Kidney glomerular epithelial cell (primary cell): ENCODE measurements around the gene MSRB1.
"Not testable (repeated sequence)": the region's sequence is repeated elsewhere in the genome, so short reads cannot be mapped to it uniquely, and the experiment has no call there.

ENCODE experiments used
- DNase-seq: peaks from one replicate; lab custom pipeline; 2025; lab: John Stamatoyannopoulos, UW

Gene MSRB1

DNA sequence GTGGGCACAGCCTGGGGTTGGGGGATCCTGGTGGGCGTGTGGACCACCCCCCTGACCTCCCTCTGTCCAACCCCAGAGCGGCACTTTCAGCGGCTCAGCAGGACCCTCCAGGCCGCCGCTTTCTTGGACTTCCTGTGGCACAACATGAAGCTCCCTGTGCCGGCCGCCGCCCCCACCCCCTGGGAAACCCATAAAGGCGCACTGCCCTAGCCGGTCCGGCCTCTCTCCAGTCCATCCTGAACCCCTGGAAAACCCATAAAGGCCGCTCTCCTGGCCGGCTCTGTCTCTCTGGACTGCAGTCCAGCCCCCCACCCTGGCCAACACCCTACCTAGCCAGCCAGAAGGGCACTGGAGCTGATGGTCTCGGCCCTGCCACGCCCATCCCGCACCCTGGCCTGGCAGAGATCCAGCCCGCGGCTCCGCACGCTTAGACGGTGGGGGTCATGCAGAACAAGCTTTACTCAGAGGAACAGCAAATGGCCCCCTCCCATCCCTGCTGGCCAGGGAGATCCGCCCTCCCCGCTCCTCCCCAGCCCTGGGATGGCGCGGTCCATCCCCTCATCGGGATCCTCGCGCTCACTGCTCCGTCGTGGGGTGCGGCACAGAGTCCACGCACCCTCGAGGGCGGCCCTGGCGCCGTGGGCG, 35.6 kb upstream of the MSRB1 start:
- DNase-seq = no peak

DNA sequence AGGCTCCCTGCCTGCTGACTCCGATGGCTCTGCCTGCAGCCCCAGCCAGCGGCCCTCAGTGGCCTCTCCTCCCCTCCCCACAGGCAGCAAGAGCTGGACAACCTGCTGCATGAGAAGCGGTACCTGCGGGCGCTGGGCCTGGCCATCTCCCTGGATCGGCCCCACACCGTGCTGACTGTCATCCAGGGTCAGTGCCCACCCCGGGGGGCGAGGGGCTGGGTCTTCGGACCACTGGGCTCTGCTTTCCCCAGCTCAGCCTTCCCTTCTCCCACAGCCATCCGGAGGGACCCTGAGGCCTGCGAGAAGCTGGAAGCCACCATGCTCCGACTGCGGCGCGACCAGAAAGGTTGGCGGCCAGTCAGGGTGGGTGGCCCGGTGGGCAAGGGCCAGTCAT, 34.9 kb upstream of the MSRB1 start:
- DNase-seq = no peak

DNA sequence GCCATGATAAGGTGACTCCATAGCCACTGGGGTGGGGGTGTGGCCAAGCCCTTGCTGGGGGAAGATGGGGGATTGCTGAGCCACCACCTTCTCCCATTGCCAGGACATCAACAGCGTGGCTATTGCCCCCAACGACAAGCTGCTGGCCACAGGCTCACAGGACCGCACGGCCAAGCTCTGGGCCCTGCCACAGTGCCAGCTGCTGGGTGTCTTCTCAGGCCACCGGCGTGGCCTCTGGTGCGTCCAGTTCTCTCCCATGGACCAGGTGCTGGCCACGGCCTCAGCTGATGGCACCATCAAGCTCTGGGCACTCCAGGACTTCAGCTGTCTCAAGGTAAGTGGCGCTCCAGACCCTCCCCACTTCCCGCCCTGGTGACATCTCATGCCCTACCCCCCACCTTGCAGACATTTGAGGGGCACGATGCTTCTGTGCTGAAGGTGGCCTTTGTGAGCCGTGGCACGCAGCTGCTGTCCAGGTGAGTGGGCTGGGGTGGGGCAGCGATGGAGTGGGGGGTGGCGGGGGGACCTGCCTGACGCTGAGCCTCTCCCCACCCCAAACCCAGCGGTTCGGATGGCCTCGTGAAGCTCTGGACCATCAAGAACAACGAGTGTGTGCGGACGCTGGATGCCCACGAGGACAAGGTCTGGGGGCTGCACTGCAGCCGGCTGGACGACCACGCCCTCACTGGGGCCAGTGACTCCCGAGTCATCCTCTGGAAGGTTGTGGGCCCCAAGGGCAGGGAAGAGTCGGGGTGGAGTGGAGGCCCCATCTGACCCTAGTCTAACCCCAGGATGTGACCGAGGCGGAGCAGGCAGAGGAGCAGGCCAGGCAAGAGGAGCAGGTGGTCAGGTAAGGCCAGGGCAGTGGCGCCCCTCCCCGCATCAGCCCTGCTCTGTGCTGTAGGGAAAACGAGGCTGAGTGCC, 34.2 kb upstream of the MSRB1 start:
- DNase-seq = no peak

- DNase-seq = no peak
These were observed 33.2 kb upstream of the MSRB1 start for GRCh38 chr16:1976216-1976520.

DNA sequence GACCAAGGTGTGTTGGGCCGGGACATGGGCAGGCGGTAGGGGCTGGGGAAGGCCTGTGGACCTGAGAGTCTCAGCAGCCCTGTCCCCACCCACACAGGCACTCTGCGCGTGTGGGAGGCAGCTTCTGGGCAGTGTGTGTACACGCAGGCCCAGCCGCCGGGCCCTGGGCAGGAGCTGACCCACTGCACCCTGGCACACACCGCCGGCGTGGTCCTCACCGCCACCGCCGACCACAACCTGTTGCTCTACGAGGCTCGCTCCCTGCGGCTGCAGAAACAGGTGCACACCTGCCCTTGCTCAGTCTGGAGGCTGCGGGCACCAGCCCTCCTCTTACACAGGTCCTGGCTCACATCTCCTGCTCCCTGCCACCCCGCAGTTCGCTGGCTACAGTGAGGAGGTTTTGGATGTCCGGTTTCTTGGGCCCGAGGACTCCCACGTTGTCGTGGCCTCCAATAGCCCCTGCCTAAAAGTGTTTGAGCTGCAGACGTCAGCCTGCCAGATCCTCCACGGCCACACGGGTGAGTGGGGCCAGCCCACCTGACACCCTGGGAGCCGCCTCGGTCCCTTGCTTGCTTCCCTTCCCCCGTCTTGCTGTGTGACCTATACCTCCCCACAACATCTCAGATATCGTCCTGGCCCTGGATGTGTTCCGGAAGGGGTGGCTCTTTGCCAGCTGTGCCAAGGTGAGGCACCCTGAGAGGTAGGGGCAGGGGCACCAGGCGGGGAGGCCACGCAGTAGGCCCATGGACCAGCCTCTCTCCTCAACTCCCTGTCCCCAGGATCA, 32.6 kb upstream of the MSRB1 start:
- DNase-seq = no peak

GRCh38 chr16:1974157-1975070, 31.4 kb upstream of the MSRB1 start:
- DNase-seq = no peak

DNA sequence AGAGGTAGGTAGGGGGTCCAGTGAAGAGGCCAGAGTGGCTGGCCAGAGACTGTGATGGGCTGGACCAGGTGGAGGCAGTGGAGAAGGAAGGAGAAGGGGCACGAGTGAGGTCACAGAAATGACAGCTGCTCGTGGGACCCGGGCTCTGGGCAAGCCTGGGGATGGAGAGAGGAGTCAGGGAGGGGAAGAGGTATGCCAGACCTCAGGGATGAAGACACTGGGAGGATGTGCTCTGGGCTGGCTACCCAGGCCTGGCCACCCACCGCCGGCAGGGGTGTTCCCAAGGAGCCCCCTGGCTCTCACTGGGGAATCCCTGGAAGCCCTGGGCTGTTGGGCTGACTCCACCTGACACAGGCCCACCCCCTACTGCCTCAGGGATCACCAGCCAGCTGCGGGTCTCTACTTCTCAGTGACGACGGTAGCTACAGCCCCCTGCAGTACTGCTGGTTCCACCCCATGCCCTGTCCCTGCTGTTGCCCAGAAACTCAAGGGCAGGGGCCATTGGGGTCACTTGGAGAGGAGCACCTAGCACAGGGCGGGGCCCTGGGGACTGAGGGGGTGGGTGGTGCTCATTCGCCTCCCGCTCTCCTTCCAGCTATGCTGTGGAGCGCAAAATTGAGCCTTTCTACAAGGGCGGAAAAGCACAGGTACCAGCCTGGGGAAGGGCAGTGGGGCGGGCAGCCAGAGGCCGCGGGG, 30.6 kb upstream of the MSRB1 start:
- DNase-seq = no peak

GRCh38 chr16:1972490-1972877, 29.5 kb upstream of the MSRB1 start:
- DNase-seq = no peak

DNA sequence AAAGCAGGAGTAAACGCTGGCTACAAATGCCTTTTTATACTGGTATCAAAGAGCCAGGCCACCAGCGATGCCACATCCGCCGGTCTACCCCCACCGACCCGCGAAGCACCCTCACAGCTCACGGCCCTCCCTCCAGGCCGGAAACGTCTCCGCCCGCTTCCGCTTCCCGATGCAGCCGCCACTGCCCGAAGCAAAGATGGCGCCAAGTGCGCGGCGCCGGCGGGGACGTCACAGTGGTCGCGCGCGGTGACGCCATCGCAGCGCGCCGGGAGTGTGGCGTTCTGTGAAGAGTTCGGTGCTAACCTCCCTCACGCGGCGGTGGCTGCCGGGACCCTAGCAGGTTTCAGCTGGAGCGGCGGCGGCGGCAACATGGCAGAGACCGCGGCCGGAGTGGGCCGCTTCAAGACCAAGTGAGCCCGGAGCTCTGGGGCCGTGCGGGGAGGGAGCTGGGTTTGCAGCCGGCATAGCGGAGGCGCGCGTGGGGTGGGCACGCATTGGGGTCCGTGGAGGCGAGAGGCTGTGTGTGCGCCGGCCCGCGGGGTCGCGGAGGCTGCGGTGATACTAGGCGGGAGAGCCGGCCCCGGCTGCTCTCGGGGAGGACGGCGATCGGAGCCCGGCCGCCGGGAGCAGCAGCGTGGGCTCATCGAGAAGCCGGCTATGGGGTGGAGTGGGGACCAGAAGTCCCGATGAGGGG, 28.9 kb upstream of the MSRB1 start, which contains the start of gene TBL3:
Gene TBL3, plus strand, starts transcription at position 258 of the 694 bp plus-strand sequence. Its CDS starts 112 bp downstream, at position 370.
- DNase-seq = peak; percentile 86

- DNase-seq = no peak
These were observed 25.4 kb upstream of the MSRB1 start for GRCh38 chr16:1968146-1968953.

DNA sequence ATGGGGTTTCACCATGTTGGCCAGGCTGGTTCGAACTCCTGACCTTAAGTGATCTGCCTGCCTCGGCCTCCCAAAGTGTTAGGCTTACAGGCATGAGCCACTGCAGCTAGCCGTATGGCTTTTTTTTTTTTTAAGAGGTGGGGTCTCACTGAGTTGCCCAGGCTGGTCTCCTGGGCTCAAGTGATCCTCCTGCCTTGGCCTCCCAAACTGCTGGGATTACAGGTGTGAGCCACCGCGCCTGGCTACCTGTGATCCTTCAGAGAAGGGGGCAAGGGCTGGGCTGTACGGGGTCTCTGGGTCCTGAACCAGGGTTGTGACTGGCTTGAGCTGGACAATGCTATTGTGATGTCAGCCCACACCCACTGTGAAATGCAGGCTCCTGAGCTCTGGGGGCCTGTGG, 23.5 kb upstream of the MSRB1 start, which contains the start of gene RNF151:
Gene RNF151, plus strand, starts transcription at position 397 of the 400 bp plus-strand sequence. CDS start 26 bp downstream, outside the sequence.
- no peak for DNase-seq

GRCh38 chr16:1965396-1966001, 22.5 kb upstream of the MSRB1 start:
- no peak for DNase-seq

GRCh38 chr16:1964506-1965395, 21.8 kb upstream of the MSRB1 start, which contains the start of gene RPS2:
TSS of gene RPS2 (minus strand) at chr16:1964826. CDS start at chr16:1964625, 201 bp downstream.
- peak; percentile 99 for DNase-seq

GRCh38 chr16:1963806-1964505, 21.0 kb upstream of the MSRB1 start:
- peak; percentile 9 for DNase-seq

- DNase-seq = not testable (repeated sequence)
These were observed 19.5 kb upstream of the MSRB1 start for GRCh38 chr16:1962161-1963153.

DNA sequence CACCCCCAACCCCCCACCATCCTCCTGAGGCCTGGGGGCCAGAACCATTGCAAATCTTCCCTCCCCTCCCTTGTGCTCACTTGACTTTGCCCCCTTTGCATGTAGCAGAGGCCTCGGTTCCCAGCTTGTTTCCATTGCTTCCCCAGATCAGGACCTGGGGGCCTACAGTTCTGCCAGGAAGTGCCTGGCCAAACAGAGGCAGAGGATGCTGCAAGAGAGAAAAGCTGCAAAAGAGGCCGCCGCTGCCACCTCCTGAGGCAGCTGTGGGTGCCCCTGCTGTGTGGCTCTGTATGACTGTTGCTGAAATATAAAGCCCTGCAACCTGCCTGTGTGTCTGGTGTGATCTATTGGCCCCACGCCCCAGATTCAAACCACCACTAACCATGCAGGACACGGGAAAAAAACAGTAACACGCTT, 18.7 kb upstream of the MSRB1 start:
- DNase-seq = no peak
